ENCODE measurements around the gene GRIA3. TPM values are rescaled to one million over a fixed set of nuclear protein-coding genes. Genes with fewer than 3 reads are reported as not detected.

The GRIA3 gene
- total and polyA plus RNA-seq, 10 donors, result 0.10 to 0.61 (median 0.24) TPM; not detected in 2

GRCh38 chrX:123422875-123423274 lies 238.8 kb downstream of the GRIA3 start:
- H3K9me3 ChIP-seq, result no peaks in the 10 kb centered on the region
- no peak overlapping the region for H3K27ac ChIP-seq
- TF ChIP-seq POLR2AphosphoS5 (IDR thresholded peaks at IDR 0.05) (no peak), POLR2A (IDR thresholded peaks at IDR 0.05) (no peak), CTCF (IDR thresholded peaks at IDR 0.05 in 8 of 11, conservative IDR thresholded peaks at IDR 0.05 in 3 of 11) (peak in 3 of 11 experiments; percentile 9 to 35 (median 21))
- H3K4me3 ChIP-seq, result no peak overlapping the region
- DNase-seq, result no peak
- no peaks in the 10 kb centered on the region for H3K4me1 ChIP-seq
- H3K27me3 ChIP-seq (replicated peaks in 1 of 7), result peaks cover 0 to 3% (median 0%) of the 10 kb centered on the region in 7 donors
- intact Hi-C loops (cut with DNase I; ENCODE audit: low total_unique reads), result no loop called here
- H3K36me3 ChIP-seq, result no peaks in the 10 kb centered on the region
- WGBS, 5 donors, result 13 to 68% (median 21%) methylated on average over 1 of the region's 1 CpG

GRCh38 chrX:123424546-123424945 lies 240.5 kb downstream of the GRIA3 start:
- no peak for DNase-seq
- Histone ChIP-seq H3K27me3 (replicated peaks in 1 of 7) (peaks cover 0 to 9% (median 0%) of the 10 kb centered on the region in 7 donors), H3K4me3 (no peak overlapping the region), H3K9me3 (no peaks in the 10 kb centered on the region), H3K27ac (no peak overlapping the region), H3K4me1 (no peaks in the 10 kb centered on the region), H3K36me3 (no peaks in the 10 kb centered on the region)
- no peak for TF ChIP-seq POLR2AphosphoS5 (IDR thresholded peaks at IDR 0.05)
- TF ChIP-seq POLR2A (IDR thresholded peaks at IDR 0.05), result no peak
- TF ChIP-seq CTCF (IDR thresholded peaks at IDR 0.05 in 8 of 11, conservative IDR thresholded peaks at IDR 0.05 in 3 of 11), result no peak
- intact Hi-C loops (cut with DNase I; ENCODE audit: low total_unique reads), result no loop called here

- no peak overlapping the region for H3K4me3 ChIP-seq
- intact Hi-C loops (cut with DNase I; ENCODE audit: low total_unique reads), result no loop called here
- H3K27me3 ChIP-seq (replicated peaks in 1 of 7), result peaks cover 0 to 9% (median 0%) of the 10 kb centered on the region in 7 donors
- no peak for DNase-seq
- H3K9me3 ChIP-seq, result no peaks in the 10 kb centered on the region
- TF ChIP-seq POLR2A (IDR thresholded peaks at IDR 0.05), result no peak
- no peak for TF ChIP-seq POLR2AphosphoS5 (IDR thresholded peaks at IDR 0.05)
- no peak for TF ChIP-seq CTCF (IDR thresholded peaks at IDR 0.05 in 8 of 11, conservative IDR thresholded peaks at IDR 0.05 in 3 of 11)
- no peak overlapping the region for H3K27ac ChIP-seq
- H3K36me3 ChIP-seq, result no peaks in the 10 kb centered on the region
- no peaks in the 10 kb centered on the region for H3K4me1 ChIP-seq
- 33 to 46% (median 39%) methylated on average over 2 of the region's 2 CpGs for WGBS, 5 donors
Measured at GRCh38 chrX:123425471-123425870, 241.4 kb downstream of the GRIA3 start.

- TF ChIP-seq POLR2A (IDR thresholded peaks at IDR 0.05) (no peak), POLR2AphosphoS5 (IDR thresholded peaks at IDR 0.05) (no peak), CTCF (IDR thresholded peaks at IDR 0.05 in 8 of 11, conservative IDR thresholded peaks at IDR 0.05 in 3 of 11) (no peak)
- Histone ChIP-seq H3K4me1 (no peaks in the 10 kb centered on the region), H3K4me3 (no peak overlapping the region), H3K9me3 (no peaks in the 10 kb centered on the region), H3K27me3 (replicated peaks in 1 of 7) (peaks cover 0 to 9% (median 0%) of the 10 kb centered on the region in 7 donors), H3K27ac (no peak overlapping the region), H3K36me3 (no peaks in the 10 kb centered on the region)
- 35 to 56% (median 50%) methylated on average over 3 of the region's 3 CpGs for WGBS, 5 donors
- intact Hi-C loops (cut with DNase I; ENCODE audit: low total_unique reads), result no loop called here
- no peak for DNase-seq
Measured at GRCh38 chrX:123425904-123426303, 241.8 kb downstream of the GRIA3 start.
